ENCODE measurements around the gene UNC13D. TPM values are rescaled to one million over a fixed set of nuclear protein-coding genes. Genes with fewer than 3 reads are reported as not detected.
"Not testable (repeated sequence)": the region's sequence is repeated elsewhere in the genome, so short reads cannot be mapped to it uniquely, and the experiment has no call there.

UNC13D gene
- total and polyA plus RNA-seq, 2 of the 4 experiments (the other 2 are of a cell fraction): under 0.01 to 0.31 TPM

DNA sequence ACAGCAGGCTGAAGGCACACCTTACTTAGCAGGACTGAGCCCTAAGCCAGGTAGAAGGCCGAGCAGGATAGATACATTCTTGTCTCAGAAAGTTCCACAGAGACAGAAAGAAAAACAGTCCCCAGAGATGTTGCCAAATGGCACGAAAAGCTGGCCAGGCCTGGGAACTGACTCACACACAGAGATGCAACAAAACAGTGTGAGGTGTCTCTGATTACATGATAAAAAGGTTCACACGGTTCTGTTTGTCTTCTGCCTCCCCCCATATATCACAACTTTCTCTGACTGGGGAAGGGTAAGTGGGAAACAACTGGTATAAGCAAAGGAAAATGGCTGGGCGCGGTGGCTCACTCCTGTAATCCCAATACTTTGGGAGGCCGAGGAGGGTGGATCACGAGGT, 9.2 kb upstream of the UNC13D start:
- no peak overlapping the region for H3K27ac ChIP-seq (ENCODE audit: insufficient read depth, low read length)
- H3K9me1 ChIP-seq (ENCODE audit: insufficient read depth, low read length): peaks cover 7% of the 10 kb centered on the region
- no peak overlapping the region for H2BK20ac ChIP-seq (ENCODE audit: low read depth, low read length)
- H4K20me1 ChIP-seq (ENCODE audit: insufficient read depth, low read length): peaks cover 10% of the 10 kb centered on the region
- no peak overlapping the region for H3K18ac ChIP-seq (ENCODE audit: low read depth, low read length)
- no peak overlapping the region for H3K4me2 ChIP-seq (ENCODE audit: low read depth, low read length)
- no peaks in the 10 kb centered on the region for H3K9me3 ChIP-seq (ENCODE audit: control insufficient read depth, insufficient read depth, low read length)
- H2BK5ac ChIP-seq (ENCODE audit: low read depth, low read length, poor library complexity, severe bottlenecking): no peak overlapping the region
- H2AFZ ChIP-seq (replicated peaks; ENCODE audit: low read length, poor library complexity): no peak overlapping the region
- no TSS peak for BruUV-seq (replicated peaks)
- H2BK15ac ChIP-seq (ENCODE audit: low read depth, low read length): no peak overlapping the region
- no peak overlapping the region for H4K8ac ChIP-seq (ENCODE audit: low read depth in 2 of 2, low read length in 2 of 2)
- H3K36me3 ChIP-seq (ENCODE audit: control insufficient read depth, insufficient read depth, low read length): peaks cover 26% of the 10 kb centered on the region
- dilution Hi-C loops (cut with HindIII; ENCODE audit: low sequenced_read_pairs, unreplicated experiment): no loop called here
- TF ChIP-seq MAZ (IDR thresholded peaks at IDR 0.05; ENCODE audit: borderline replicate concordance, low read depth, low read length): no peak
- peak; percentile 68; the same call in 1 of the 2 replicates for TF ChIP-seq CEBPB (IDR thresholded peaks at IDR 0.05; ENCODE audit: low read depth, low read length)
- no peak for TF ChIP-seq FOS (IDR thresholded peaks at IDR 0.05; ENCODE audit: low read depth, low read length)
- TF ChIP-seq SMC3 (IDR thresholded peaks at IDR 0.05; ENCODE audit: low read depth, low read length): no peak
- TF ChIP-seq CHD1 (IDR thresholded peaks at IDR 0.05; ENCODE audit: low read depth, low read length): no peak
- peak; percentile 35; the same call in 1 of the 2 replicates for TF ChIP-seq BHLHE40 (IDR thresholded peaks at IDR 0.05; ENCODE audit: low read depth, low read length)
- H3K4me1 ChIP-seq (ENCODE audit: control insufficient read depth, insufficient read depth, low read length): peaks cover 11% of the 10 kb centered on the region
- ATAC-seq (ENCODE audit: low read depth) (no peak), DNase-seq (peak; percentile 60)
- peaks cover 6 to 29% of the 10 kb centered on the region in 2 experiments; a peak in 3 of 4 replicates for H3K79me1 ChIP-seq (ENCODE audit: low read depth in 1 of 2, low read length in 2 of 2)
- no peak overlapping the region for H3K23ac ChIP-seq (ENCODE audit: low read depth, low read length)
- H2BK120ac ChIP-seq (ENCODE audit: low read depth, low read length): no peak overlapping the region
- H3K14ac ChIP-seq (replicated peaks; ENCODE audit: low read depth, low read length): no peak overlapping the region
- no CpG with 5 or more reads among the region's 7 CpGs for WGBS, 2 experiments (ENCODE audit: extremely low coverage in 2 of 2, insufficient read length in 1 of 2)
- intact Hi-C loops (cut with micrococcal nuclease): no loop called here
- no peak overlapping the region for H3K56ac ChIP-seq (ENCODE audit: extremely low read depth, insufficient read depth, low read length)
- H3K9ac ChIP-seq (ENCODE audit: low read depth, low read length): no peak overlapping the region
- ChIA-PET CTCF (no interaction called here), POLR2A (ENCODE audit: unreplicated experiment) (interaction anchor here (0.6 kb wide), 2 partner anchors 12 to 79 kb away, joined by 3 read pairs; no protein-coding TSS in a partner anchor)
- H4K5ac ChIP-seq (ENCODE audit: low read depth, low read length): no peak overlapping the region
- no peak overlapping the region for H2AK9ac ChIP-seq (replicated peaks; ENCODE audit: low read depth, low read length, poor library complexity)
- no peak overlapping the region for H4K91ac ChIP-seq (ENCODE audit: insufficient read depth, low read depth, low read length)
- no peak overlapping the region for H3K4ac ChIP-seq (ENCODE audit: low read depth, low read length)
- no peaks in the 10 kb centered on the region for H3K27me3 ChIP-seq (ENCODE audit: control insufficient read depth, insufficient read depth, low read length)
- H2AK5ac ChIP-seq (ENCODE audit: low read depth, low read length): no peak overlapping the region
- no peak overlapping the region for H3K4me3 ChIP-seq (ENCODE audit: insufficient read depth, low read depth, low read length)
- in situ Hi-C loops (cut with MboI; ENCODE audit: low sequenced_read_pairs): no loop called here

DNA sequence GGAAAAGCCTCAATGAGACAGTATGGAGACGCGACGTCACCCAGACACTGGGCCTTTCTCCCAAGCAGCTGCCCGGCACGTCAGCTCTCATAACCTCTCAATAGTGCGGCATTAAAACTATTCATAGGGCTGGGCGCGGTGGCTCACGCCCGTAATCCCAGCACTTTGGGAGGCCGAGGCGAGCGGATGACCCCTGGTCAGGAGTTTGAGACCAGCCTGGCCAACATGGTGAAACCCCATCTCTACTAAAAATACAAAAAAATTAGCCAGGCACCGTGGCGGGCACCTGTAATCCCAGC, 7.4 kb upstream of the UNC13D start:
- H2BK5ac ChIP-seq (ENCODE audit: low read depth, low read length, poor library complexity, severe bottlenecking); H2AK5ac ChIP-seq (ENCODE audit: low read depth, low read length); H3K9me1 ChIP-seq (ENCODE audit: insufficient read depth, low read length); H3K4ac ChIP-seq (ENCODE audit: low read depth, low read length); POLR2A ChIA-PET (ENCODE audit: unreplicated experiment); H2BK20ac ChIP-seq (ENCODE audit: low read depth, low read length); H3K27me3 ChIP-seq (ENCODE audit: control insufficient read depth, insufficient read depth, low read length); intact Hi-C loops (cut with micrococcal nuclease); ATAC-seq (ENCODE audit: low read depth); H3K14ac ChIP-seq (replicated peaks; ENCODE audit: low read depth, low read length); H3K27ac ChIP-seq (ENCODE audit: insufficient read depth, low read length); H3K23ac ChIP-seq (ENCODE audit: low read depth, low read length); BruUV-seq (replicated peaks); H4K5ac ChIP-seq (ENCODE audit: low read depth, low read length); dilution Hi-C loops (cut with HindIII; ENCODE audit: low sequenced_read_pairs, unreplicated experiment); CTCF ChIA-PET; H3K9ac ChIP-seq (ENCODE audit: low read depth, low read length); H2AFZ ChIP-seq (replicated peaks; ENCODE audit: low read length, poor library complexity); H2BK15ac ChIP-seq (ENCODE audit: low read depth, low read length); H3K18ac ChIP-seq (ENCODE audit: low read depth, low read length); H3K56ac ChIP-seq (ENCODE audit: extremely low read depth, insufficient read depth, low read length); DNase-seq; H3K9me3 ChIP-seq (ENCODE audit: control insufficient read depth, insufficient read depth, low read length); H3K4me3 ChIP-seq (ENCODE audit: insufficient read depth, low read depth, low read length); H4K8ac ChIP-seq (ENCODE audit: low read depth in 2 of 2, low read length in 2 of 2); H2AK9ac ChIP-seq (replicated peaks; ENCODE audit: low read depth, low read length, poor library complexity); H4K91ac ChIP-seq (ENCODE audit: insufficient read depth, low read depth, low read length); H2BK120ac ChIP-seq (ENCODE audit: low read depth, low read length); in situ Hi-C loops (cut with MboI; ENCODE audit: low sequenced_read_pairs); H3K4me2 ChIP-seq (ENCODE audit: low read depth, low read length): not testable (repeated sequence)
- 99% methylated on average over 13 of the region's 15 CpGs; no CpG with 5 or more reads in 1 of the 2 experiments for WGBS, 2 experiments (ENCODE audit: extremely low coverage in 2 of 2, insufficient read length in 1 of 2)
- Histone ChIP-seq H3K4me1 (ENCODE audit: control insufficient read depth, insufficient read depth, low read length) (peaks cover 11% of the 10 kb centered on the region), H4K20me1 (ENCODE audit: insufficient read depth, low read length) (peaks cover 13% of the 10 kb centered on the region), H3K36me3 (ENCODE audit: control insufficient read depth, insufficient read depth, low read length) (peaks cover 43% of the 10 kb centered on the region), H3K79me1 (ENCODE audit: low read depth in 1 of 2, low read length in 2 of 2) (peaks cover 6 to 29% of the 10 kb centered on the region in 2 experiments; a peak in 3 of 4 replicates)

All from IMR-90 (cell line).